C4-2B (cell line): Measurements from ENCODE around the gene KCNQ5.

Experiments used
- H3K27ac ChIP-seq: fragments of 450-650 bp; 2 replicates; pipeline ENCODE4 v1.5.1; 2017
- CTCF ChIP-seq: fragments of 450-650 bp; conservative IDR thresholded peaks from 2 replicates; pipeline ENCODE4 v1.5.1; 2017; ENCODE audit warnings: mild to moderate bottlenecking
- ZFX ChIP-seq: fragments of 450-650 bp; IDR thresholded peaks from 2 replicates; pipeline ENCODE4 v1.6.1; 2017

The KCNQ5 gene

GRCh38 chr6:72811971-72812421 is 190.1 kb downstream of the KCNQ5 start:
- H3K27ac ChIP-seq = no peak overlapping the region
- TF ChIP-seq ZFX = no peak
- TF ChIP-seq CTCF = no peak

GRCh38 chr6:72813807-72814596 is 192.1 kb downstream of the KCNQ5 start:
- H3K27ac ChIP-seq = no peak overlapping the region
- TF ChIP-seq CTCF (no peak), ZFX (no peak)

GRCh38 chr6:72816022-72816421 is 194.2 kb downstream of the KCNQ5 start:
- TF ChIP-seq CTCF (no peak), ZFX (no peak)
- H3K27ac ChIP-seq = no peak overlapping the region

GRCh38 chr6:72817208-72817607 is 195.3 kb downstream of the KCNQ5 start:
- H3K27ac ChIP-seq = no peak overlapping the region
- TF ChIP-seq ZFX (no peak), CTCF (no peak)

GRCh38 chr6:72819609-72820008 is 197.7 kb downstream of the KCNQ5 start:
- TF ChIP-seq ZFX (no peak), CTCF (no peak)
- H3K27ac ChIP-seq = no peak overlapping the region

GRCh38 chr6:72820153-72820552 is 198.3 kb downstream of the KCNQ5 start:
- TF ChIP-seq CTCF (no peak), ZFX (no peak)

GRCh38 chr6:72820906-72821305 is 199.0 kb downstream of the KCNQ5 start:
- no peak overlapping the region for H3K27ac ChIP-seq

More at GRCh38 chr6:72820153-72820552, 198.3 kb downstream of the KCNQ5 start:
- no peak overlapping the region for H3K27ac ChIP-seq

More at GRCh38 chr6:72820906-72821305, 199.0 kb downstream of the KCNQ5 start:
- TF ChIP-seq CTCF (no peak), ZFX (no peak)
